ENCODE measurements around the gene FBXW10.
A peak's percentile ranks its signal among the peaks of the same experiment; 100 is the strongest.
"Not testable (repeated sequence)": the region's sequence is repeated elsewhere in the genome, so short reads cannot be mapped to it uniquely, and the experiment has no call there.

Gene FBXW10

DNA sequence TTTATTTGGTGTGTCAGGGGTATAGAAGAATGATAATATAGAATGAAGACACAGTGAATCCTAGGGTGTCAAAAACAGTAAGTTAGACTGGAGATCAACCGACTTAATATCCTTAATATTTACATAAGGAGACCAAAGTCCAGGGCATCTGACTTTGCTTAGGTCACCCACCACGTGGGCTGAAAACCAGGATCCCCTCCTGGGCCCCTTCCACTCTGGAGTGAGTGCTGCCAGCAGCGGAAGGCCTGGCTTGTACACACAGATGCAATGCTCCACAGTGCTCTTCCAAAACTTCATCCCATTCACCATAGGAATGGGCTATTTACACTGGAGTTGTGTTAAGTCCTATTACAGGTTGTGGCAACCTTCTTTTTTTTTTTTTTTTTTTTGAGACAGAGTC, 2.7 kb downstream of the FBXW10 start:
- not testable (repeated sequence) for H3K27ac ChIP-seq

DNA sequence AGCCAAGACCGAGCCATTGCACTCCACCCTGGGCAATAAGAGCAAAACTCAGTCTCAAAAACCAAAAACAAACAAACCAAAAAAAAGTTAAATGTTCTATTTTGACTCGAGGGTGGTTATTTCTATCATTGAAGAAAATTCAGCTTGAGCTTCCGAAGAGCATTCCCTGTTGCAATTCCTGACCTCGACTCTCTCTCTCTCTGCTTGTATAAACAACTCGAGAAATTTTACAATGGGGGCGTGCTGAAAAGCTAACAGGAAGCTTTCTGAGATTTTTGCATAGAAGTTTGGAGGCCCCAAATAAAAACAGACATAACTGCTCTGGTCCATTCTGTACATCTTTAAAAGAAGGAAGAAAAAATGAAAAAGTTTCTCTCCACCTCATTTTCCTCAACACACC, 3.6 kb downstream of the FBXW10 start:
- not testable (repeated sequence) for H3K27ac ChIP-seq

DNA sequence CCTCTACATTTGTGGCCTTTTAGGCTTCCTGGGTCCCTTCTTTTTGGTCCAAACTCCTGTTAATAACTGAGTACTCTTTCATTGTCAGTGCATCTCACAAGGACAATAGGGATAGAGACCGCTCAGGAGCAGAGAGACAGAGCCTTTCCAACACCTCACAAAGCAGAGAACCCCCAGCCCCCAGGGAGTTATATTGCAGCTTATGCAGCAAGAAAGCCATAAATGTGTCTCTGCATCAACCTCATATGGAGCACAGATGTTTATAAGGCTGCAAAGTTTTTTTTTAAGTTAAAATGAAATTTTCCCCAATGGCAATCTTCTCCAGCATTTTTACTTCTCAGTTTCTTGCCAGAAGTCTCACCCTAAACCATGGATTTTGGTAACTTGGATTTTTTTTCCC, 6.4 kb downstream of the FBXW10 start:
- not testable (repeated sequence) for H3K27ac ChIP-seq

DNA sequence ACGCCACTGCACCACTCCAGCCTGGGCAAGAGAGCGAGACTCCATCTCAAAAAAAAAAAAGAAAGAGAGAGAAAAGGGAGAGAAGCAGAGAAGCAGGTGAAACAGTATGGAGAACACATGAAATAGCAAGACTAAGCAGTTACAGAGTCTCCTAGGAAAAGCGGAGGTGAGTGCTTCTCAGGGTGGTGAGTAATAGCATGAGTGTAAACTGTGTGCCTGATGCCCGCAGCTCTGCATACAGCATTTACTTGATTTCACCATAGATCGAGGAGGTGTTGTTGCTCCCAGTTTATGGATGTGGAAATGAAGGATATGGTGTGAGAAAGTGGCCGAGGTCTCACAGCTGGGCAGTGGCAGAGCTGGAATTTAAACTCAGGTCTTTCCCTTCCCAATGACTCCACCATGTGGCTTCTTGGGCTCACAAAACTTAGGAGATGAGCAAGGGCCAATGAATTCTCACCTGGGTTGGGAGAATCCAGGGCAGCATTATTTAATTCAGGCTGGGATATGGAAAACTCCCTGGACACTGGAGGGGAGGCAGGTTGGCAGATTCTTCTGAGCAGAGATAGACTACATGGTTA, 10.1 kb downstream of the FBXW10 start:
- H3K27ac ChIP-seq, result not testable (repeated sequence)

DNA sequence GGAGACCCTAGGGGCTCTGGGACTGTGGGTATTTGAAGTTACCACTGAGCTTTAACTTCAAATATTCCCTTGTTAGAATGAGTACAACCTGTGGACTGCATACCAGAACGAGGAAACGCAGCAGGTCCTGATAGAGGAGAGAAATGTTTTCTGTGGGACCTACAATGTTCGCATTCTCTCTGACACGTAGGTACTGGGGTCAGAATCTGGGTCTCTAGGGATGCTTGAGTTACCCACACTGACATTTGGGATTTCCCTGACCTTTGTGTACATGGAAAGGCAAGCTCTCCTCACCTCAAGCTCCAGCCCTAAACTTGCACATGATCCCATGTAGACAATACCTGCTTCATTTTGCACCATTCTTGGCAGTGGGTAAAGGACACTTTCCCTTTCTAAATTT, 12.1 kb downstream of the FBXW10 start:
- not testable (repeated sequence) for H3K27ac ChIP-seq

DNA sequence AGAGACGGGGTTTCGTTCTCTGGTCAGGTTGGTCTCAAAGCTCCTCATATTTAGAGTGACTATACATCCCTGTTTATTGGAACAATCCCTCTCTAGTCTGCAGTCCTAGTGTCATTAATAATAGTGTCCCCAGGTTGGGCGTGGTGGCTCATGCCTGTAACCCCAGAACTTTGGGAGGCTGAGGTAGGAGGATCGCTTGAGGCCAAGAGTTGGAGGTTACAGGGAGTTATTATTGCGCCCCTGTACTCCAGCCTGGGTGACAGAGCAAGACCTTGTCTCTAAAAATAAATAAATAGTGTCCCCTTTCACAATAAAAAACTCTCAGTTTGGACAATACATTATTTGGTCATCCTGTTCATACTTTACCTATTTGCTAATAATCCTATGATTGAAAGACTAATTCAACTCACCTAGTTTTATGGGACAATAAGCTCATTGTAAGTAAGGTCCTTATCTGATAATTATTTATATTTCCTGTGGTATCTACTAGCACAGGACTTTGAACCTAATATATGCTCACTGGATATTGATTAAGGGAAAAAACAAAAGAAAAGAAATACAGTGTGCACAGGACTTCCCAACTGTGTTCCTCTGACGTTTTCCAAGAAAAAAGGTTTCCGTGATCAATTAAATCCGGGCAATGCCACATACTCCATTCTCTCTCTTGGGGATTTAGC, 13.7 kb downstream of the FBXW10 start:
- peak overlapping the region; percentile 62 for H3K27ac ChIP-seq

DNA sequence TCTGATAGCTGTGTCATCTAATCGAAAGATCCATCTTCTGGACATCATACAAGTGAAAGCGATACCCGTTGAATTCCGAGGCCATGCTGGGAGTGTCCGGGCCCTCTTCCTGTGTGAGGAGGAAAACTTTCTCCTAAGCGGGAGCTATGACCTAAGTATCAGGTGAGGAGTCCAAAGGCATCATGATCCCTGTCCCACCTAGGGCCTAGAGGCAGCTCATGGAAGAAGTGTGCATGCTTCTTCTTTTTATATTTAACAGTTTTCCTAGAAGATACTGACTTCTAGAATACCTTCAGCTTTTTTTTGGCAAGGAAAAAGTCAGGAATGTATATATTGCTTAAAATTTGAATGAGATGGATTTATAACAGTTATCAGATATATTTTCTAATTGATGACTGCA, 14.5 kb downstream of the FBXW10 start:
- peak overlapping the region; percentile 62 for H3K27ac ChIP-seq

DNA sequence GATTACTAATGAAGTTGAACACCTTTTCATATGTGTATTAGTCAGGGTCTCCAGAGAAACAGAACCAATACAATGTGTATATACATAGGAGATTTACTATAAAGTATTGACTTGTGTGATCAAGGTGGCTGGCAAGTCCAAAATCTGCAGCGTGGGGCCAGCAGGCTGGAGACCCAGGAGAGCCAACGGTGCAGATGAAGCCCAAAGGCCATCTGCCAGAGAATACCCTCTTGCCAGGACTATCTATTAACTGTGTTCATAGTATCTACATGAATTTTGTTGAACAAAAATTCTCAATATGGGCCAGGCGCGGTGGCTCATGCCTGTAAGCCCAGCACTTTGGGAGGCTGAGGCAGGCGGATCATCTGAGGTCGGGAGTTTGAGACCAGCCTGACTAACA, 16.4 kb downstream of the FBXW10 start:
- not testable (repeated sequence) for H3K27ac ChIP-seq

DNA sequence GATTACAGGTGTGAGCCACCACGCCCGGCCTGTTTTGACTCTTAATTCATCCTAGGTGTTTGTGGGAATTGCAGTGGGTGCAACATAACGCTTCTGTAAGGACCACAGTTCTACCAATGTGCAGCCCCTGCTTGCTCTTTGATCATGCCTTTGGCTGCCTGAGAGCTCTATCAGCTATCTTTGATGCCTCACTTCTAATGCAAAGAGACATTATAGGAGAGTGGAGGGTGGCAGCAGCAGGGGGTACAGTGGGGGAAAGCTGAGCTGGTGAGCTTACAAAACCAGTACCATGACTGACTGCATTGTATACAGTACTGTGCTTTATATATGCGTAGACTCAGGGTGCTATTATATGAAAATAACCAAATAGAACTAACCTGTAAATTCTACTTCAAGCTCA, 26.7 kb downstream of the FBXW10 start:
- not testable (repeated sequence) for H3K27ac ChIP-seq

DNA sequence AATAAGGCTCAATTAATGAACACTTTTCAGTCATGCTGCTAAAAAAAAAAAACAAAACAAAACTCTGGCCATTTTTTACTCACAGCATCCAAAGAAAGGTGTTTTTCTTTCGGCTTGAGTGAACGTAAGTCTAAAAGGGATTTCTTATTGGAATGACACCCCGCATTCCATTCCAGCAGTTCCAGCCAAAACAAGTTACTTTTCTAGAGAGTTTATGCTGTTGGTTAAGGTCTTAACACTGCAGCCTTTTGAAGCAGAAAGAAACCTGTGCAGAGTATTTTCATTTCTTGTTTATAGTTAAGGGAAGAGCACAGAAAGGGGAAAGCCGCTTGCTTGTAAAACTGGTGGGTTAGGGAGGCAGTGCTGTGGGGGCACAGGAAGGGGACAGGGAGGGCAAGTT, 27.2 kb downstream of the FBXW10 start:
- H3K27ac ChIP-seq, result not testable (repeated sequence)

DNA sequence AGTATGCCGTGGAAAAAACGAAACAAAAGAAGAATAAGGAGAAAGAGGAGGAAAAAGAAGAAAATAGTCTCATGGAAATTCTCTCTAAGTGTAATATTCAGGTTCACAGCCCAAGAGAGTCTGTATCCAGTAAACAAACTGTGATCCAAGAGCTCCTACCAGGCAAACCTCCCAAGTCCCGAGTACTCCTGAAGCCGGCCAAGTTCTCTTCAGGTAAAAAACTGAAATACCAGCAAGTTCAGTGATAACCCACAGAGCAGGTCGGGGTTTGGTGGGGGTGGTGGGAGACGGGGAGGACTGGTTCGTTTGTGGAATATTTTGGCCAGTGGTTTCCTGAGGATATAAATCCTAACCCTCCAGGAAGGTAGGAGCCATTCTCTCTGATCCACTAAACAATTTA, 28.6 kb downstream of the FBXW10 start:
- H3K27ac ChIP-seq, result no peak overlapping the region
- TF ChIP-seq, protein P1, sequence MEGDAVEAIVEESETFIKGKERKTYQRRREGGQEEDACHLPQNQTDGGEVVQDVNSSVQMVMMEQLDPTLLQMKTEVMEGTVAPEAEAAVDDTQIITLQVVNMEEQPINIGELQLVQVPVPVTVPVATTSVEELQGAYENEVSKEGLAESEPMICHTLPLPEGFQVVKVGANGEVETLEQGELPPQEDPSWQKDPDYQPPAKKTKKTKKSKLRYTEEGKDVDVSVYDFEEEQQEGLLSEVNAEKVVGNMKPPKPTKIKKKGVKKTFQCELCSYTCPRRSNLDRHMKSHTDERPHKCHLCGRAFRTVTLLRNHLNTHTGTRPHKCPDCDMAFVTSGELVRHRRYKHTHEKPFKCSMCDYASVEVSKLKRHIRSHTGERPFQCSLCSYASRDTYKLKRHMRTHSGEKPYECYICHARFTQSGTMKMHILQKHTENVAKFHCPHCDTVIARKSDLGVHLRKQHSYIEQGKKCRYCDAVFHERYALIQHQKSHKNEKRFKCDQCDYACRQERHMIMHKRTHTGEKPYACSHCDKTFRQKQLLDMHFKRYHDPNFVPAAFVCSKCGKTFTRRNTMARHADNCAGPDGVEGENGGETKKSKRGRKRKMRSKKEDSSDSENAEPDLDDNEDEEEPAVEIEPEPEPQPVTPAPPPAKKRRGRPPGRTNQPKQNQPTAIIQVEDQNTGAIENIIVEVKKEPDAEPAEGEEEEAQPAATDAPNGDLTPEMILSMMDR (conservative IDR thresholded peaks at IDR 0.05), result no peak

DNA sequence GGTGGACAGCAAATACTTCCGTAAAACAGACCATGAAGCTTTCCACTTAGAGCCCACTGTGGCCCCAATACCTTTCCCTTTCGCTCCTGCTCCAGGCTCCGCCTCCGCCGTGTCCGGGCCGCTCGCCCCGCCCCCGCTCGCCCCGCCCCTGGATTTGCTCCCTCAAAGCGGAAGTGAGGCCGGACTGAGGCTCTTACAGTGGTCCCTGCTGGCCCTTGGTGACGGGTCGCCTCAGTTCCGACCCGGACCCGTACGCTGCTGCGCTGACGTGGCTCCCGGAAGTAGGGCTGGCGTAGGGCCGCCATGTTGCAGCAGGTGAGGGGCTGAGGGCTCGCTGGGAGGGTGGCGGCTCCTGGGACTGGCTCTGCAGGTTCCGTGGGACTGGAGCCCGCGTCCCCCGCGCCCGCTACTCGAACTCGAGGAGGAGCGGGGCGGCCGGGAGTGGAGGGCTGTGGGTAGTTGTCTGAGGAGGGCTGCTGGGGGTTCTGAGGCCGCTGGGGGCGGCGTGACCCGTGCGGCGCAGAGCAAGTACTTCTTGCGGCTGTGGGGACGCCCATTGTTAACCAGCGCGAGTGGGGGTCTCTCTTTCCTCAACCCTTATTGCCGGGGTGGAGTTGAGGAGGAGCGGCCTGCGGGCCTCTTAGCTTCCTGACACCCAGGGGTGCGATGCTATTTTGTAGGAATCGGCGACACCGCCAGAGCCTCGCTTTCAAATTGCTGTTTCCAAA, 37.3 kb downstream of the FBXW10 start, which contains the start of gene TVP23B:
Gene TVP23B (plus strand): TSS at position 193 of the 728 bp plus-strand sequence. CDS start 111 bp downstream, at position 304.
- peak within 1 kb of the TSS; percentile 45; the same call in 1 of the 2 replicates for H3K27ac ChIP-seq

DNA sequence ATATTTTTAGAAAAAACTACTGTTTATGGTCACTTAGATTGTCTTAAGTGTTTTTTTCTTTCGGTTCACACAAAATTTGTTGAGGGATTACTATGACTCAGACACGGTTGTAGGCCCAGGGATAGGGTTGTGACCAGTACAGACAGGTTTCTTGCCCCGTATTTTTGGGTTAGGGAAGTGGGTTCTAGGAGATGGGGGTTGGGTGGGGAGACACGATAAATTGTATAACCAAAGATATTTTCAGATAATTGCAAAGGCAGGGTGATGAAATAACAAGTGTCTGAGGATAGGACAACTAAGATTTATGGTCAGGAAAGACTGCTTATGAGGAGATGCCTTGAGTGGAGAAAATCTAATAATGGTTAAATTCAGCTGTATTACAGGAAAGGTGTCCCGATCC, 38.0 kb downstream of the FBXW10 start:
- not testable (repeated sequence) for H3K27ac ChIP-seq

DNA sequence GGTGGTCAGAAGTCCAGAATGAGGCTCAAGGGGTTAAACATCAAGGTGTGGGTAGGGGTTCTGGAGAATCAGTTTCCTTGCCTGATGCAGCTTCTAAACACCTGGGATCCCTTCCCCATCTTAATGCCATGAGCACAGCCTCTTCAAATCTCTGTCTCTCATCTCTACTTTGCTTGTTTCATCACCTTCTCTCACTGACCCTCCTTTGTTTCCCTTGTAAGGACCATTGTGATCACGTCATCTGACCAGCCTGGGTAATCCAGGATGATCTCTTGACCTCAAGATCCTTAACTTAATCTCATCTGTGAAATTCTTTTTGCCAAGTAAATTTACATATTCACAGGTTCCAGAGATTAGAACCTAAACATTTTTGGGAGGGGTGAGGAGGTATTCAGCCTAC, 42.1 kb downstream of the FBXW10 start:
- H3K27ac ChIP-seq, result not testable (repeated sequence)

DNA sequence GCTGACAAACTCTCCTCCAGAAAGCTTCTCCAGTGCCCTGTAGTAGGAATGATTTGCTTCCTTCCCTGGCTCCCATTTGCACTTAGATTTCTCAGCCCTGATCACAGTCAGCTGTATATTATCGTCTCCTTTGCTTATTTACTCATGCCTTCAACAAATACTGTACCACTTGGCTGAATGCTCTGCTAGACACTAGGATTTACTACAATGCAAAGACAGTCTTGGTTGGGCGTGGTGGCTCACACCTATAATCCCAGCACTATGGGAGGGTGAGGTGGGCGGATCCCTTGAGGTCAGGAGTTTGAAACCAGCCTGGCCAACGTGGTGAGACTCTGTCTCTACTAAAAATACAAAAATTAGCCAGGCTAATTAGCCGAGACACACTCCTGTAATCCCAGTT, 43.0 kb downstream of the FBXW10 start:
- H3K27ac ChIP-seq, result not testable (repeated sequence)

DNA sequence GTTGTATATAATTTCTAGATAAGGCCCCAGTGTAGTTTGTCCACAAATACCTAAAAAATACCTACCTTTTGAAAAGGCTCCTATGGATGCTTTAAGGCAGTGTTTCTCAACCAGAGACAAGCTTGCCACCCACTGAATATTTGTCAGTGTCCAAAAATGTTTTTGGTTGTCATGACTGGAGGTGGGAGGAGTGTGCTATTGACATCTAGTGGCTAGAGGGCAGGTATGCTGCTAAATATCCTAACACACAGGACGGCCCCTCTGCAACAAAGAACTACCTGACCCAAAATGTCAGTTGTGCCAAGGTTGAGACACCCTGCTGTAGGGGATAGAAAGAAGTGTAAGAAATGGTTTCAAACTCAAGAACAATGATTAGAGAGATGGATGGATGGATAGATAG, 47.5 kb downstream of the FBXW10 start:
- not testable (repeated sequence) for H3K27ac ChIP-seq

DNA sequence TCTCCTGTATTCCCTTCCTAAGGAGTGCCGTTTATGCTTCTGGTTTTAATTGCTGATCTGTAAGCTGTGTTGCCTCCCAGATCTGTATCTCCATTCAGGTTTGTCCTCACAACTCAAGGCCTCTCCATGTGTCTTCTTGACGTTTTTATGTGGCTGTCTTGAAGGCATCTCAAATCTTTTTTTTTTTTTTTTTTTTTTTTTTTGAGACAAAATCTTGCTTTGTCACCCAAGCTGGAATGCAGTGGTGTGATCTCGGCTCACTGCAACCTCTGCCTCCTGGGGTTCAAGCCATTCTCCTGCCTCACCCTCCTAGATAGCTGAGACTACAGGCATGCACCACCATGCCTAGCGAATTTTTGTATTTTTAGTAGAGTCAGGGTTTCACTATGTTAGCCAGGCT, 51.0 kb downstream of the FBXW10 start:
- not testable (repeated sequence) for H3K27ac ChIP-seq

DNA sequence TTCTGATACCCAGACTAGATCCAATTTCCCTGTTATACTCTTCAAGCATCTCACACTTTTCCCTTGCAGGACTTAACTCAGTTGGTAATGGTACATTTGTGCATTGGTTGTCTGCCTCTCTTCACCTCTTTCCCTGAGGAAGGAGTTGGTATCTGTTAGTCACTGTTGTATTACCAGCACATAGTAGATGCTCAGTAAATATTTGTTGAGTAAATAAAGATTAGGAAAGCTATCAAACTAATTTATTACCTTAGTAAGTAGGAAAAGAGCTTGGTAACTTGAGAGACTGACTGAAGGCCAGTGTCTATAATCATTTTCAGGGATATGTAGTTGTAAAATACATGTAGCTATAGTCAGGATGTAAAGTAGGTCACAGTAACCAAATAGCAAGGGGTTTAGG, 53.0 kb downstream of the FBXW10 start:
- H3K27ac ChIP-seq, result not testable (repeated sequence)

DNA sequence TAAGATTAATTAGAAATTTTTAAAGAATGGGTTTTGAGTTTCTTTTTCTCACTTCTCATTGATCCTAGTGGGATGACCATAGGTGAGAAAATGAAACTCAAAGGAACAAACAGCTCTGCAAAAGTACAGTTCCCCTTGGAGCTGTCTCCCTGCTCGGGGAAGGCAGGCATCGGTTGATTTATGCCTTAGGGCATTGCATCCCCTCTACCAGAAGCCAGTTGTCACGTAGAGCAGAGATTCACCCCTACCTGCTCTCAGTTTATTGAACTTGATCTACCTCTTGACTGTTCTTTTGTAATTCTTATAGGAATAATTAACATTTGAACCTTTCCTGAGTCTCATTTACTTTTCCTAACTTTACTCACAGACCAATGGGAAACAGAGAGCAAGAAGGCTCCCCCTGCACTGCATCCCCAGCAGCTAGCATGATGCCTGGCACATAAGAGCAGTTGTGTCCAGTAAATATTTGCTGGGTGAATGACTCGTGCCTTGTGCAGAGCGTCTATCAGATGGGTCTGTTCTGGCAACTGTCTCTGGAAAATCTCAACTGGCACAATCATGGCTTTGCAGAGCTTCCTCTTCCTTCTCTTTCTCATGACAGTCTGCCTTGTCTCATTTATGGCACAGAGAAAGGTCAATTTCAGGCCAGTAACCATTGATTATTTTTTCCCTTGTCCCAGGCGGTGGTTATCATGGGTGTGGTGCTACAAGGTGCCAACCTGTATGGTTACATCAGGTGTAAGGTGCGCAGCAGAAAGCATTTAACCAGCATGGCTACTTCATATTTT, 59.8 kb downstream of the FBXW10 start:
- H3K27ac ChIP-seq, result not testable (repeated sequence)

DNA sequence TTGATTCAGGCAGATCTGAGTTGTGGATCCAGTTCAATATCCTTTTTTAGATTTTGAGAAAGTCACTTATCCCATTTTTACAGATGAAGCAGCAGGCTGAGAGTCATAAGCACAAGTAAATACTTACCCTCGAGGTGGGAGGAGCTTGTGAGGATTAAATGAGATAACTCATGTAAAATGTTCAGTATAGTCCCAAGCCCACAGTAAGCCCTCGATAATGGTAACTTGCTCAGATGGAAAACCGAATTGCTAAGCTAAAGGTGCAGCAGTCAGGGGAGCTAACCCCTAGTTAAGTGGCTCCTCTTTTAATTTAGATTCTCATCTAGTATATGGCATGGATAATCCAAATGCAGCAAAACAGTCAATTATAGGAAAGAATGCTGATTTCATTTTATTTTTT, 72.1 kb downstream of the FBXW10 start:
- H3K27ac ChIP-seq, result not testable (repeated sequence)
